Stimulated activated CD4-positive, alpha-beta T cell treated with anti-CD3 and anti-CD28 coated beads, Interleukin-15, amount 100 ng/mL, for 1 hour (primary cell): ENCODE data around the gene RPS6KA4.
"Not testable (repeated sequence)": the region's sequence is repeated elsewhere in the genome, so short reads cannot be mapped to it uniquely, and the experiment has no call there.

Source experiments
- DNase-seq, 2 donors: peaks; one replicate each; pipeline ENCODE4 v3.0.0-alpha.2; 2020; ENCODE audit warnings: low read depth in 1 of 2, low spot score in 1 of 2

Gene RPS6KA4

GRCh38 chr11:64415996-64416728 is 57.2 kb downstream of the RPS6KA4 start:
- DNase-seq: no peak

DNA sequence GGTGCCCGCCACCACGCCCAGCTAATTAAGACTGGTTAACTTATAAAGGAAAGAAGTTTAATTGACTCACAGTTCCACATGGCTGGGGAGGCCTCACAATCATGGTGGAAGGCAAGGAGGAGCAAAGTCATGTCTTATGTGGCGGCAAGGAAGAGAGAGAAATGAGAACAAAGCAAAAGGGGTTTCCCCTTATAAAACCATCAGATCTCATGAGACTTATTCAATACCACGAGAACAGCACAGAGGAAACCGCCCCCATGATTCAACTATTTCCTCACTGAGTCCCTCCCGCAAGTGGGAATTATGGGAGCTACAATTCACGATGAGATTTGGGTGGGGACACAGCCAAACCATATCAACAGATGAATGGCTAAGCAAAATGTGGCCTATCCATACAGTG is 59.3 kb downstream of the RPS6KA4 start:
- not testable (repeated sequence) for DNase-seq

DNA sequence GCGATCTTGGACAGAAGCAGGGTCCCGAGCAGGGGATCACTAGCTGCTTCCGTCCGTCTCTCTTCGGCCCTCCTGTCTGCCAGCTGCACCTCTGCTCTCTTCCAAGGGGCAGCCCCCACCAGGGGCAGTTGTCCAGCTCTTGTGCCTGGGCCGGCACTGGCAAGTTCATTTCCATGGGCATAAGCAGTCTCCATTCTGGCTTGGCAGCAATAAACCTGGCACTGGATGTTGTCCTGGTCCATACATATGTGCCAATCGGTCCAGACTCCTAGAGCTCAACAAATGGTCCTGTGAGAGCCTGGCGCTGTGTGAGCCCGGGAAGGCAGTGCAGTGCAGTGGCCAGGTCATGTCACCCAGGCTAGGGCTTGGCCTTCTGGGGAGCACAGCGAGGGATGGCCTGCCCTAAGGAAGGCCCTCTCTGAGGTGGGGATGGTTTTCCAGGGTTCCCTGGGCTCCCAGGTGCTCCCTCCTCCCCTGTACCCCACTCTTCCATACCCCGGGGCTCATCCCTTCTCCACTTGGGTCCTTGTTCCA is 60.4 kb downstream of the RPS6KA4 start:
- no peak for DNase-seq

DNA sequence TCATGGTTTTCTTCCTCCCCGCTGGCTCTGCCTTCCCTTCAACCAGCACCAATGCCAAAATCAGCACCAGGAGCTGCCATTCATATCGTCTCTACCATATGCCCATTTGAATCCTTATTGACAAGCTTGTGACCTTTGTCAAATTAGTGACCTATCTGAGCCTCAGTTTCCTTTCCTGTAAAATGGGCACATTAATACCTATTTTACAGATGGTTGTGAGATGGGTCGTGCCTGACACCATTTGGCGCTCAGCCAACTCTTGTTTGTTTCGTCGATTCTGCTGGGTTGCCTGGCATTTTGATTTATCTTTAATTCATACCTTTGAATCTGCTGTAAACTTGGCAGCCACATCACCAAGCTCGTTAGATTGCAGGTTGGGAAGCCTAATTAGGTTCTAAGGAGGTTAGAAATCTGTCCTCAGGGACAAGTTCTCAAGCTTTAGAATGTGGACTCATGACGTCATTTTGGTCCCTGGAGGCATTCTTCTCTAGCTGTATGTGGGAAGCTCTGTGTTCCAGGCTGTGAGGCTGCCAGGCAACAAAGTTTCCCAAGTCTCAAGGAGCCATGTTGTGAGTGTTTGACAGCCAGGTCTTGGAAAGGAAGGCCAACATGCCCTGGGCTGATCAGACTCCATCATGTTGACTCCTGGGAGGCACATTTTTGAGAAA is 61.0 kb downstream of the RPS6KA4 start:
- DNase-seq: no peak
